ENCODE data around the gene DRG2. TPM values are rescaled to one million over a fixed set of nuclear protein-coding genes. Genes with fewer than 3 reads are reported as not detected.

DRG2 gene
- polyA plus RNA-seq, 3 donors = 26.9 to 36.1 (median 32.0) TPM

GRCh38 chr17:18076936-18077335 lies 10.8 kb upstream of the DRG2 start:
- Histone ChIP-seq H3K4me2 (replicated peaks; ENCODE audit: extremely low read depth, low read length, poor library complexity, severe bottlenecking) (no peak overlapping the region), H3K27ac (ENCODE audit: low read depth in 1 of 2, low read length in 2 of 2) (no peak overlapping the region), H3K9me3 (replicated peaks in 1 of 2; ENCODE audit: control insufficient read depth in 1 of 2, insufficient read depth in 1 of 2, low read length in 2 of 2) (no peaks in the 10 kb centered on the region), H3K4me1 (ENCODE audit: control insufficient read depth in 1 of 2, insufficient read depth in 2 of 2, low read length in 2 of 2) (no peaks in the 10 kb centered on the region), H3K36me3 (replicated peaks in 1 of 2; ENCODE audit: control insufficient read depth in 1 of 2, insufficient read depth in 2 of 2, low read length in 2 of 2) (no peaks in the 10 kb centered on the region), H3K79me2 (ENCODE audit: insufficient read depth, low read length) (no peaks in the 10 kb centered on the region), H3K9ac (ENCODE audit: insufficient read depth, low read length, poor library complexity, severe bottlenecking) (no peak overlapping the region), H2AFZ (ENCODE audit: insufficient read depth, low read depth, low read length, poor library complexity, severe bottlenecking) (no peak overlapping the region), H3K27me3 (ENCODE audit: control insufficient read depth in 2 of 2, insufficient read depth in 2 of 2, low read length in 2 of 2) (no peaks in the 10 kb centered on the region), H3K4me3 (replicated peaks in 1 of 3; ENCODE audit: low read depth in 2 of 3, low read length in 3 of 3) (no peak overlapping the region), H4K20me1 (ENCODE audit: insufficient read depth, low read length) (no peaks in the 10 kb centered on the region)
- Mint-ChIP-seq H3K36me3 (no peaks in the 10 kb centered on the region), H3K4me1 (no peaks in the 10 kb centered on the region), H3K27ac (no peak overlapping the region), H3K27me3 (ENCODE audit: low read depth in 3 of 3) (peaks cover 6 to 16% (median 15%) of the 10 kb centered on the region in 3 donors), H3K9me3 (no peaks in the 10 kb centered on the region), H3K4me3 (no peak overlapping the region)
- DNase-seq = no peak
- intact Hi-C loops (cut with micrococcal nuclease) = no loop called here
- WGBS (ENCODE audit: insufficient coverage) = 94% methylated on average over 6 of the region's 7 CpGs
- TF ChIP-seq CTCF (IDR thresholded peaks at IDR 0.05) = no peak

GRCh38 chr17:18079543-18079942 lies 8.2 kb upstream of the DRG2 start:
- no peak for DNase-seq
- peak overlapping the region in 1 of 7 donors; percentile 31 for H3K27ac Mint-ChIP-seq
- no peak for TF ChIP-seq CTCF (IDR thresholded peaks at IDR 0.05)
- Histone ChIP-seq H2AFZ (ENCODE audit: insufficient read depth, low read depth, low read length, poor library complexity, severe bottlenecking) (no peak overlapping the region), H3K4me1 (ENCODE audit: control insufficient read depth in 1 of 2, insufficient read depth in 2 of 2, low read length in 2 of 2) (no peaks in the 10 kb centered on the region), H3K27me3 (ENCODE audit: control insufficient read depth in 2 of 2, insufficient read depth in 2 of 2, low read length in 2 of 2) (no peaks in the 10 kb centered on the region), H4K20me1 (ENCODE audit: insufficient read depth, low read length) (no peaks in the 10 kb centered on the region), H3K36me3 (replicated peaks in 1 of 2; ENCODE audit: control insufficient read depth in 1 of 2, insufficient read depth in 2 of 2, low read length in 2 of 2) (no peaks in the 10 kb centered on the region), H3K27ac (ENCODE audit: low read depth in 1 of 2, low read length in 2 of 2) (no peak overlapping the region), H3K9ac (ENCODE audit: insufficient read depth, low read length, poor library complexity, severe bottlenecking) (no peak overlapping the region), H3K79me2 (ENCODE audit: insufficient read depth, low read length) (no peaks in the 10 kb centered on the region), H3K4me2 (replicated peaks; ENCODE audit: extremely low read depth, low read length, poor library complexity, severe bottlenecking) (no peak overlapping the region), H3K4me3 (replicated peaks in 1 of 3; ENCODE audit: low read depth in 2 of 3, low read length in 3 of 3) (no peak overlapping the region), H3K9me3 (replicated peaks in 1 of 2; ENCODE audit: control insufficient read depth in 1 of 2, insufficient read depth in 1 of 2, low read length in 2 of 2) (no peaks in the 10 kb centered on the region)
- no peaks in the 10 kb centered on the region for H3K9me3 Mint-ChIP-seq
- no peaks in the 10 kb centered on the region for H3K36me3 Mint-ChIP-seq
- peaks cover 6 to 13% (median 10%) of the 10 kb centered on the region in 3 donors for H3K27me3 Mint-ChIP-seq (ENCODE audit: low read depth in 3 of 3)
- no peak overlapping the region for H3K4me3 Mint-ChIP-seq
- intact Hi-C loops (cut with micrococcal nuclease) = no loop called here
- no peaks in the 10 kb centered on the region for H3K4me1 Mint-ChIP-seq
- 100% methylated on average over 2 of the region's 4 CpGs for WGBS (ENCODE audit: insufficient coverage)

Data from CD14-positive monocyte (primary cell).